GM18499 (cell line): ENCODE data around the gene SPPL3.

Experiments
- ATAC-seq: cut with Tn5 transposase; IDR thresholded peaks from one replicate; pipeline ENCODE4 v1.9.1; 2021; ENCODE audit warnings: moderate number of reproducible peaks; ENCODE audit not compliant: insufficient read depth, unreplicated experiment

The SPPL3 gene

DNA sequence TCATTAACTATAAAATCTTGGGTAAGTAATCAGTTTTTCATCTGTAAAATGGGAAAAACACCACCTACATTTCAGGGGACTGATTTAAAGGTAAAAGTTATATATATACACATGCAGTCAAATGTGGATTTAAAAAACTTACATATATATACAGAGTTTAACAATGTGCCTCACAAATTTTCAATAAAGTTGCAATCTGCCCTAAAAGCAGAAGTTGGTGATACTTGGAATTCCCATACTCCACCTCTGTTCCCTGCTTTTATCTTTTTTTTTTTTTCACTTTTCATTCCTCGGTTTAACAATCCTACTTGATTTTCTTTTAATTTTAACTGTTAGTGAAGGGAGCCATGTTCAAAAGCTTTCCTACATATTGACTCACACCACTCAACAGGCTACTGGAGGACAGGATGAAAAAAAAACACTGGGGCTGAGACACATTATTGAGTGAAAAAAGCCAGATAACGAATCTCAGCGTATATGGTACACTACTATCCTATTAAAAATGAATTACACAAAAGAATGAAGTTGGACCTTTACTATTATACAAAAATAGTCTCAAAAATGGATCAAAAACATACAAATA is 24.3 kb downstream of the SPPL3 start:
- no peak for ATAC-seq

DNA sequence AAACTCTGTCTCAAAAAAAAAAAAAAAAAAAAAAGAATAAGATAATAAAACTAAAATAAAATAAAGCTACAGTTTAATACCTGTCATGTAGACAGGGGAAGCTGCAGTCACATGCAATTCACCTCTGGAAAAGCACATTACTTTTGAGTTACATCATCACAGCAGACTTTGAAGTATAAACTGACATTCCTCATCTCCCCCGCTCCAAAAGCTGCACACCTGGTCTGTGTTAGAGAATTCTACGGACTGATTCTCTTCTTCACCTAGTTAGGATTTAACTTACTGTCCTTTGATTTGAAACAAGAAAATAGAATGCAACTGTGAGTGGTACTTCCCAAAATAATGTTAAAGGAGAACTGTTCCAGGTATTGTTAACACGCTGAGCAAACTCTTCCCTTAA is 25.1 kb downstream of the SPPL3 start:
- ATAC-seq, result no peak

DNA sequence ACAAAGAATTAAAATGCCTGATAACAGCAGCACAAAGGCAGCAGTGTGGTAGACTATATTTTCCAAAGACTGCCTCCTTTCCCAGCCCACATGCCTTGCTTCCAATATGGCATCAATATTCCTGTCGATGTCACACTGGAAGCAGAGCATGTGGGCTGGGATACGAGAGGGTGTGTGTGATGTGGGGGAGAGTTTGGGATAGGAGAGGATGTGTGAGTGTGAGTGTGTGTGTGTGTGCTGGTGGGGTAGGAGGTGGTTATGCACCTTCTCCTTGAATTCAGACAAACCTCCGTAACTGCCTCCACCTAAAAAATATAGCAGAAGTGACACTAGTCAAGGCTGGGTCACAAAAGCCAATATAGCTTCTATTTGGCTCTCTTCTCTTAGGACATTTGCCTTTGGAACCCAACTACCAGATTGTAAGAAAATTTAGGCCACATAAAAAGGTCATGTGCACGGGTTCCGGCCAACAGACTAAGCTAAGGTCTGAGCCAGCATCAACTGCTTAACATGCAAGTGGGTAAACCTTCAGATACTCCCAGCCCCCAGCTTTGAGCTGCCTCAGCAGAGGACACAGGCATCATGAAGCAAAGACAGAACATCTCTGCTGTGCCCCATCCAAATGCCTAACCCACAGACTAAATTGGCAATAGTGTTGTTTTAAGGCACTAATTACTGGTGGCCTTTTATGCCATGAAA is 29.5 kb downstream of the SPPL3 start:
- no peak for ATAC-seq

DNA sequence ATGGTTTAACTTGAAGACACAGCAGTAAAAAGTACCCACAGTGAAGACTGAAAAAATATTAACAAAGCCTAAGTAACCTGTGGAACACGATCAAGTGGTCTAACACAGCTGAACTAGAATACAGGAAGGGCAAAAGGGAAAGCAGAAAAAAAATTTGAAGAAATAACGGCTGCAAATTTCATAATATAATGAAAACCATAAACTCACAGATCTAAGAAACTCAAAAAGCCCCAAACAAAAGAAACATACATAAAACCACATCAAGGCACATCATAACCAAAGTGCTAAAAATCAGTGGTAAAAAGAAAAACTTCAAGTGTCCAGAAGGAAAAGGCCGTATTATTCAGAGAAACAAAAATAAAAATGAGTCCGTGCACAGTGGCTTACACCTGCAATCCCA is 30.9 kb downstream of the SPPL3 start:
- no peak for ATAC-seq

DNA sequence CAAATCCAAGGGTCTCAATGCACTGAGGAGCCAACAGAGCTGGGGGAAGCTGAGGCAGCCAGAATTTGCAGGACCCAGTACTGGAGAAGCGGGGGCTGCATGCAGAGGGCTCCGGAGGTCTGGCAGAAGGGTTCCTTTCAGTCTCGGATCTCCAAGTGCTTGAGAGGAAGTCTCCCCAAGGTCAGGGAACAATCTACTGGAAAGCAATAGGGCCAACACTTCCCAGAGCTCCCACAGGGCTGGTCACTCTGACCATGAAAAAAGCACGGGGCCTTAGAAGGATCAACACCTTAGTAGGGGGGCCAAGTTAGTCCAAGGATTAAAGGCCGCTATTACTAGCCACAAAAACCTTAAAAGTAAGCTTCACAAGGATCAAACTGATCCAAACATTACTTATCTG is 31.7 kb downstream of the SPPL3 start:
- ATAC-seq, result no peak

DNA sequence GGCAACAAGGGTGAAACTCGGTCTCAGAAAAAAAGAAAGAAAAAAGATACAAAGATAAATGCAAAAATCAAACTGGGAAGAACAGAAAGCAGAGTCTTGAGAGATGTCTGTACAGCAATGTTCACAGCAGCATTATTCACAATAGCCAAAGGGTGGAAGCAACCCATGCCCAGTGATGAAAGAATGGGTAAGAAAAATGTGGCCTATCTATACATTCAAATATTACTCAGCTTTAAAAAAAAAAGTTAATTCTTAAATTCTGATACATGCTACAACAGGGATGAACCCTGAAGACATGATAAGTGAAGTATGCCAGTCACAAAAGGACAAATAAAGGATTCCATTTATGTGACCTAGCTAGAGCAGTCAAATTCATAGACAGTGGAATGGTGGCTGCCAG is 33.7 kb downstream of the SPPL3 start:
- no peak for ATAC-seq

DNA sequence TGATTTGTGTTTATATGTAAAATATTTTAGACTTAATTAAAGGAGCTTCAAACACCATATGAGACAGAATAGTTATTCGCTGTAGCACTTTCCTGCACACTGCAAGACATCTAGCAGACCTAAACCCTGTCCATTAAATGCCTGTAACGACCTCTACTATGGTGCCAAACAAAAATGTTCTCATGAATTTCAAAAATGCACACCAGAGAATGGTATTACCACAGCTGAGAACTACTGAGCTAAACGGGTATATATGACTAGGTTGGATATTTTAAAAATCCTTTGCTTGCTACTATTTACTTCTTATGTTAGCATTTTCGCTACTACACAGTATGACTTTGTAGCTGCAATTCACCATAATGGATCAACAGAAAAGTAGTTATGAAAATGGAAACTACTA is 34.8 kb downstream of the SPPL3 start:
- ATAC-seq, result no peak

DNA sequence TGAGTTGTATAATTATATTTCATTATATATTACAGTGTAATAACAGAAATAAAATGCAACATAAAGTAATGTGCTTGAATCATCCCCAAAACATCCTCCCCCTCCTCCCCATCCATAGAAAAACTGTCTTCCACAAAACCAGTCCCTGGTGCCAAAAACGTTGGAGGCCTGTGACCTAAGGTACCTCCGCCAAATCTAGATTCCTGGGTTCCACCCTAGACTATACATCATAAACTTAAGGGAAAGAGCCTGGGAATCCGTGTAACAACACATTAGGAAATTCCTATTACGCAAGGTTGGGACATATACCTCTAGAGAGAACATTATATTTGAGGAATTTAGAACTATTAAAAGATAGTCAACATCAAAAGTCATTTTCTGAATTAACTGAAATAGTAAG is 38.0 kb downstream of the SPPL3 start:
- ATAC-seq, result no peak

DNA sequence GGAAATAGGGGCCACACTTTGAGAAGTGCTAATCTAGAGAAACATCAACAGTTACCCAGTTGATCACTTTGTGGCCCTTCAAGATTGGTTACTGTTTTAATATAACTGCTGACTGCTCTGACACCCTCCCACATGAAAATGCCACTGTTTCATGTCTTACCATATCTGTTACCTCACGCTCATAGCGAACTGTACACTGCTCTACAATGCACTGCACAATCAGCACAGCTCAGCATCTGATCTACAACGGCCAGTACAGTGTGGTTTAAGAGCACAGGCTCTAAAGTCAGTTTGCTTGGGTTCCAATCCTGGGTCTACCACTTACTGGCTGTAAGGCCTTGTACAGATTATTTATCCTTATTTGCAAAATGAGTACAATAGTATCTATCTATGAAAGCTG is 39.1 kb downstream of the SPPL3 start:
- ATAC-seq, result no peak

DNA sequence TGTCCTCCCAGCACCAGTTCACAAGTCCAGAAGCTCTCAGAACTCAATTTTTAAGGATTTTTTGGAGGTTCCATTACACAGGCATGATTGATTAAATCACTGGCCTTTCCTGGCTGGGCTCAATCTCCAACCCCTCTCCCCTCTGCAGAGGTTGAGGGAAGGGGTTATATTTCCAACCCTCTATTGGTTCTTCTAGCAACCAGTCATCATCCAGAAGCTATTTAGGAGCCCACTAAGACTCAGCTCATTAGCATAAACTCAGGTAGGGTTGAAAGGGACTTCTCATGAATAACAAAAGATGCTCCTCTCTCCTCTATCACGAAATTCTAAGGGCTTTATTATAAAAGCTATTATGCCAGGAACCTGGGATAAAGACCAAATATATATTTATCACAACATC is 41.5 kb downstream of the SPPL3 start:
- ATAC-seq, result no peak

DNA sequence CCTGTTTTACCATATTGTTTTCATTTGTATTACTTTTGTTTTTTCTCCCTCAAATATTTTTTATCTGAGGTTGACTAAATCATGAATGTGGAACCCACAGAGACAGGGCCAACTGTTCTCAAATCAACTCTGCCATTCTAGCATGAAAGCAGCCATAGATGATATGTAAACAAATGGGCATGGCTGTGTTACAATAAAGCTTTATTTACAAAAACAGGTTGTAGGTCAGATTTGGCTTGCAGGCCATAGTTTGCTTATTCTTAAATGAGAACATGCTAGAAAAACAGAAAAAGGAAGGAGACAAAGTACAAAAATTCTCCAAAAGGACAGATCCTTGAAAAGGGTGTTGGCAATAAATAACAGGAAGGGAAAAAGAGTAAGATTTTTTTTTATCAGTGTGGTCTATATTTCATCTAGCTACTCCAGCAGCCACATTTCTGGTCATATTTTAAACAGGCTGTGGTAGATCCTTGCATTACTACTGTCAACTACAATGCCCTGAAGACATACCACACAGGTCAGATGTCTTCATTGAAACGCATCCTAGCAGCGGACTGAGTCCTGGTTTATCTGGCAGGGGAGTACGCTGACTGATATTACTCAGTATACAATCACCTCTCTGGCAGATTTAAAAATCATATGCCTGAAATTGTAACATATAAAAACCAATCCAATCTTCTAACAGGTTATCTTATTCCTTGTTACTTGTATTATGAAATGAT is 42.9 kb downstream of the SPPL3 start:
- ATAC-seq, result no peak

DNA sequence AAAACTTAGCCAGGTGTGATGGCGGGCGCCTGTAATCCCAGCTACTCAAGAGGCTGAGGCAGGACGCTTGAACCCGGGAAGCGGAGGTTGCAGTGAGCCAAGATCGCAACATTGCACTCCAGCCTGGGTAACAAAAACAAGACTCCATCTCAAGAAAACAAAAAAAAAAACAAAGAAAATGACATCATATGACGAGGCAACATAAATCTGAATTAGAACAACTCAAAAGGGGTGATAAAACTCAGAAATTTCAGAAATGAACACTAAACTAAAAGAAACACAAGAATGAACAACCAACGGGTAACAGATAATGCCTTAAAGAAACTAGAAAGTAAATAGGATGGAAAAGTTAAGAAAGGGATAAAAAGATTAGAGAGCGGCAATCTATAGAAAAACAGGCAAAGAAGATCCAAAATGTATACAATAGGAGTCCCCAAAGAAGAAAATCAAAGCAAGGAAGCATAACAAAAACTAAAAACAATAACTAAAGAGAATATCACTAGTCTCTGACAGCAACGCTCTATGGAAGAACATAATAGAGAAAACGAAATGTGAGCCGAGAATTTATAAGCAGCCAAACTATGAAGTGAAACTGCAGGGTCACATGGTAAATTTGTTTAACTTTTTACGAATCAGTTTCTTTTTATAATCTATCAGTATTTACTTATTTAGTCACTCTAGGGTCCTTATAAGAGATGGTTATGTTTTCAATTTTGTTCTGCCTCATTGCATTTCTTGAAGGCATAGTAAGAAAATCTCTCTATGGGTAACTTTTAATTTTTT is 45.7 kb downstream of the SPPL3 start:
- no peak for ATAC-seq

DNA sequence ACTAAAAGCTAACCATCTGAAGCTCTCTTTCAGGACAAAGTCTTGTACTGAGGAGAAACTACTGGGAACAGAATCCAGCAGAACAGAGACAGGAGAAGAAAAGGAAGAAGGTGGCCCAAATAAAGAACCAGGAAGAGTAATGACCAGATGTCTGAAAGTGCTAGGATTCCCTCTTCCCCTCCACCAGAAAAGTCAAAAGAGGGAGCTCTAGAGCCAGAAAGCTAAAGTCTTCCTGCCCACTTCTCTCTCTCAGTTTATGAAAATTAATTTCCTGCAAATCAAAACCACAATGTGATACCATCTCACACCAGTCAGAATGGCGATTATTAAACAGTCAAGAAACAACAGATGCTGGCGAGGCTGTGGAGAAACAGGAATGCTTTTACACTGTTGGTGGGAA is 47.2 kb downstream of the SPPL3 start:
- no peak for ATAC-seq

DNA sequence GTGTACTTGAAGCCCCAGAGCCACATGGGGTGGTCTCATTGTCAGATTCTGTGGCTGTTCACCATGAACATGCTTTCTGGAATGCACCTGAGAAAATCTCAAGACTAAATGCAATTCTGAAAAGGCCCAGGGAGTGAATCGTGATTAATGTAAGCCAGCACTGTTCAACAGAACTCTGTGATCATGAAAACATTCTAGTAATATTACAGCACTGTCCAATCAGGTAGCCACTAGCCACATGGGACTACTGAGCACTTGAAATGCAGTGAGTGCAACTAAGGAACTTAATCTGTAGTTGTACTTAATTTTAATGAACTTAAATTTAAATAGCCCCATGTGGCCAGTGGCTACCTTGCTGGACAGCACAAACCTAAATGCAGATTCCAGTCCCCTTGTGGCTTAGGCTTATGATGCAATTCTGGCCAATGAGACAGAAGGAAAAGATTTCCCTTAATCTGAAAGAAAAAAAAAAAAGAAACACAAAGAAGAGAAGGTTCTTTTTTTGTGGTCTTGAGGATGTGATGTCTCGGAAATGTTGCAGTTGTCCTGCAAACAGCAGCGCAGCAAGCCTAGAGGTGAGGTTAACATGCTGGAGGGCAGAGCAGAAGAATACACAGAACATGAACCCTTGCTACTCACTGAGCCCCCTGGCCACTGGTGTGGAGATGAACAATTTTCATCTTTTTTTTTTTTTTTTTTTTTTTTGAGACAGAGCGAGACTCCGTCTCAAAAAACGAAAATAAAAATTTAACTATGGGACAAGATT is 48.2 kb downstream of the SPPL3 start:
- ATAC-seq, result no peak

DNA sequence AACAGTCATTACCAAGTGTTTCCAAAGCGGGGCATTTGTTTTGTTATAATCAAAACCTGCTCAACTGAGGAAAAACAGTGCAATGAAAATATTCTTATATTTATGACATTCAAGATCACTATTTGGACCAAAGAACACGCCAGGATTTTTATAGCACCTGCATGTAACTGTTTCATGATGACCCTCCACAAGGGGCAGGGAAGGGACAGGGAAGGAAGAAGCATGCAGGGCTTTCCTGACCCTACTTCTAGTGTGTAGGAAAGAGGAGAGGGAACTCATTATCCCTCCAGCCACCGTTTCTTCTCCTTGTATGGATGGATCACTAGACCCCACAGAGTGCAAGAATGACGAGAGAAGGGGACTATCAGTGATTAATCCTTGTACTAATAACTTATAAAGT is 49.4 kb downstream of the SPPL3 start:
- ATAC-seq, result no peak

DNA sequence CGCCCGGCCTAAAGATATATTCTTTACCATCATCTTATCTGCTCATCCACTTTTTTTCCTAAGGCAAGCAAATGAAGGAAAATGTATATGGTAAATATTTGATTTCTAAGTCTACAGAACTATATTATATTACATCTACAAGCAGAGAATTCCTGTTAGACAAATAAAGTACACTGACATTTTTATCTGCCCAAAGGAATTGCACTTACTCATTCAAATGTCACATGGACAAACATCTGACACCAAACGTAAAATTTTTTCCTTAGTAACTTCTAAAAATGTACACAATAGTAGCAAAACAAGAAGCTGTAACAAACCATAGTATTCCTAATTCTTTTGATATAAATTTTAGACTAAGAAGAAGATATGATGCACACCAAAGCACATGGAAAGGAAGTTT is 51.0 kb downstream of the SPPL3 start:
- ATAC-seq, result no peak

DNA sequence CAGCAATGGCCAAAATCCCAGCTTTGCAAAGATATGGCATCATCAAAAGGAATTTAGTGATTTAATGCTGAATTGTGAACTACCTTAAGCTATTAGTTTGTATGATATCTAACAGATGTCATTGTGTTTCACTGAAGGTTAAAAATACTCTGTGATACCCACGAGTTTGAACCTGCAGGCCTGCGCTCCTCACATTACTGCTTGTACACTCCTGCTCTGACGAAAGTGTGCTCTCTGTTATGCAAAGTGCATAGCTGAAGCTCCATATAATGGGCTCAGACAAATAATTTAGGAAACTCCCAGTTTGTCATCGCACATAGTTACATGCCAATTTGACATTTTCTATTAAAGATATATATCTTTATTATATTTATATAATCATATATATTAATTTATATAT is 52.2 kb downstream of the SPPL3 start:
- no peak for ATAC-seq

DNA sequence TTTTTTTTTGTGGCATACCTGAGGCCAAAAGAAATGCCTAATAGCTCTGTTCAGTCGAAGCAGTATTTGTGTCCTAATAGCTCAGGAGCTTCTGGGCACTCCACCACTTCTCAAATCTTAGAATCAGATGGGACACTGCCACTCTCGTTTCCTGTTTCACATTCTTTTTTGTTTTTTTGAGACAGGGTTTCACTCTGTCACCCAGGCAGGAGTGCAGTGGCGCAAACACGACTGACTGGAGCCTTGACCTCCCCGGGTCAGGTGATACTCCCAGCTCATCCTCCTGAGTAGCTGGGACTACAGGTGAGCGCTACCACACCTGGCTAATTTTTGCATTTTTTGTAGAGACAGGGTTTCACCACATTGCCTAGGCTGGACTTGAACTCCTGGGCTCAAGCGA is 52.7 kb downstream of the SPPL3 start:
- ATAC-seq, result no peak

DNA sequence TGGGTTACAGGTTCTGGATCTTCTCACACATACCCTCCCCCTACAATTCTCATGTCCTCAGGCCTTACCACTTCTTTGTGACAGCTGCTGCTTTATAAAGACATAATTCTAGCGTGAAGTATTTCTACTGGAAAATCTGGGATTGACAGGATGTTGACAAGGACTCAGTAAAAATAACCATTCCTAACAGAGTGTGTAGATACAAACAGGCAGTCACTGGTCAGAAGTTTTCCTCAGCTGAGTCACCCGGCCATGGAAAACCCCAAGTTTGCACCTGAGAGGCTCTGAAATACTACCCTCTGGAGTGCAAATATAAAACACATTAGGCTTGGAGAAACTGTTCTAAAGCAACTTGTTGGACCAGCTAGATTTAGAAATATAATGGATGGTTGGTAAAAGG is 54.4 kb downstream of the SPPL3 start:
- ATAC-seq, result no peak

DNA sequence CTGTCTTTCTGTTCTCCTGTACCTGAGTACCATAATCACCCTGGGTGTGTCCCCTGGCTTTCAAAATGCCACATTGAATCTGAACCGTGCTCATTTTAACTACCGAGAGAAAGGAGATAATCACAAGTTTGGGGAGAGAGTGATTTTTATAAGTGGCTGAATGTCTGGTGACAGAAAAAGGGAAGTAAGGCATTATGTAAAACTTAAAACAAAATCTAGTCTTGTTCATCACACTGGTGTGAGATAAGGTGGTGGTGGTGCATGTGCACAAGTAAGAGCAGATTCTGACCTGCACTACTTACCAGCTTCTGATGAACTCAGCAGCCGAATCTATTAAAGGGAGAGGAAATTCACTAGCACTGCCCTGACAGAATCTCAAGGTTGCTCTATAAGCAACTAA is 56.3 kb downstream of the SPPL3 start:
- ATAC-seq, result no peak
